ENCODE results near the gene SLC34A1. TPM values are rescaled to one million over a fixed set of nuclear protein-coding genes. Genes with fewer than 3 reads are reported as not detected.

The SLC34A1 gene
- total RNA-seq, 1 donor, result not detected

- TF ChIP-seq CTCF (IDR thresholded peaks at IDR 0.05; ENCODE audit: insufficient read depth, low read length), result no peak
- no peak for DNase-seq (ENCODE audit: low read depth)
- no peak overlapping the region for H3K4me3 ChIP-seq (ENCODE audit: low read depth, low read length)
Measured at GRCh38 chr5:177432839-177433657, 48.8 kb downstream of the SLC34A1 start.

- no peak overlapping the region for H3K4me3 ChIP-seq (ENCODE audit: low read depth, low read length)
- no peak for TF ChIP-seq CTCF (IDR thresholded peaks at IDR 0.05; ENCODE audit: insufficient read depth, low read length)
- DNase-seq (ENCODE audit: low read depth), result no peak
Measured at GRCh38 chr5:177433658-177434217, 49.5 kb downstream of the SLC34A1 start.

GRCh38 chr5:177434437-177434836 is 50.2 kb downstream of the SLC34A1 start:
- TF ChIP-seq CTCF (IDR thresholded peaks at IDR 0.05; ENCODE audit: insufficient read depth, low read length), result no peak
- no peak for DNase-seq (ENCODE audit: low read depth)

GRCh38 chr5:177434942-177435738 is 50.9 kb downstream of the SLC34A1 start:
- no peak overlapping the region for H3K4me3 ChIP-seq (ENCODE audit: low read depth, low read length)
- no peak for TF ChIP-seq CTCF (IDR thresholded peaks at IDR 0.05; ENCODE audit: insufficient read depth, low read length)
- no peak for DNase-seq (ENCODE audit: low read depth)

More at GRCh38 chr5:177434437-177434836, 50.2 kb downstream of the SLC34A1 start:
- no peak overlapping the region for H3K4me3 ChIP-seq (ENCODE audit: low read depth, low read length)

GRCh38 chr5:177435847-177436536 is 51.8 kb downstream of the SLC34A1 start:
- TF ChIP-seq CTCF (IDR thresholded peaks at IDR 0.05; ENCODE audit: insufficient read depth, low read length), result no peak
- no peak for DNase-seq (ENCODE audit: low read depth)
- no peak overlapping the region for H3K4me3 ChIP-seq (ENCODE audit: low read depth, low read length)

- no peak overlapping the region for H3K4me3 ChIP-seq (ENCODE audit: low read depth, low read length)
- no peak for DNase-seq (ENCODE audit: low read depth)
- TF ChIP-seq CTCF (IDR thresholded peaks at IDR 0.05; ENCODE audit: insufficient read depth, low read length), result no peak
Measured at GRCh38 chr5:177437623-177438022, 53.4 kb downstream of the SLC34A1 start.
